ENCODE measurements around the gene SUCO. TPM values are rescaled to one million over a fixed set of nuclear protein-coding genes. Genes with fewer than 3 reads are reported as not detected.

Gene SUCO
- total RNA-seq, 1 experiment from 2014 or later: 37.7 TPM

DNA sequence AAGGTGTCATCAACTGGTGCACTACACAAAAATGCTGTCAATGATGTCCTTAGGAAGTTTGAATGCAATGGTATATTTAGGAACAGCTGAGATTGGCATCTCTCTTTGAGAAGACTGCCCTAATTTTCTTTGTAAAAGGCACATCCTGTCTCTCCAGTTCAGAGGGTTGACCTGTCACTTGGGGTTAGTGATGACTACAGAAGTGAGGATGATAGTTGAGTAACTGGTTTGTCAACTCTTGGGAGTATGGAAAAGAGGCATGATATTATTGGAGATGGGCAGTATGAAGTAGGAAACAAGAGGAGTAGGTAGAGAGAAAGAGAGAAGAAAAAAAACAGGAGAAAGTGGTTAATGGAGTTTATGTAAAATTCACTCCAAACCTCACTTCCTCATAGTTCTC, 48.7 kb upstream of the SUCO start:
- no peak overlapping the region for H2AK5ac ChIP-seq (ENCODE audit: insufficient read length, low read length)
- no peak overlapping the region for H3K4me2 ChIP-seq (ENCODE audit: insufficient read depth, insufficient read length, low read length)
- no peak overlapping the region for H2BK20ac ChIP-seq (ENCODE audit: low read depth, low read length, poor library complexity, severe bottlenecking)
- no peak overlapping the region for H3K56ac ChIP-seq (ENCODE audit: insufficient read length, low read depth, low read length)
- H3K23me2 ChIP-seq (ENCODE audit: insufficient read length, low read depth, low read length, poor library complexity, severe bottlenecking): no peaks in the 10 kb centered on the region
- H2BK120ac ChIP-seq (ENCODE audit: low read depth, low read length, poor library complexity, severe bottlenecking): no peak overlapping the region
- no peak overlapping the region for H3K9ac ChIP-seq (ENCODE audit: extremely low read depth, insufficient read length, low read length)
- no peak overlapping the region for H3T11ph ChIP-seq (ENCODE audit: low read length)
- H3K79me1 ChIP-seq (ENCODE audit: insufficient read depth, low read depth, low read length, poor library complexity, severe bottlenecking): no peaks in the 10 kb centered on the region
- Mint-ChIP-seq H3K9me3 (no peaks in the 10 kb centered on the region), H3K4me1 (peaks cover 4% of the 10 kb centered on the region in 2 experiments; a peak in 3 of 4 replicates), H3K27me3 (ENCODE audit: low read depth) (no peaks in the 10 kb centered on the region; the same call in 1 of the 2 replicates), H3K27ac (no peak overlapping the region), H3K4me3 (no peak overlapping the region), H3K36me3 (ENCODE audit: insufficient read depth in 1 of 3, low read depth in 3 of 3) (no peaks in the 10 kb centered on the region)
- no peaks in the 10 kb centered on the region for H4K20me1 ChIP-seq (ENCODE audit: control insufficient read depth, insufficient read depth, insufficient read length)
- no peak overlapping the region for H2BK5ac ChIP-seq (ENCODE audit: insufficient read length, low read length)
- H3K27me3 ChIP-seq (ENCODE audit: insufficient read depth, low read length): no peaks in the 10 kb centered on the region
- no peak for DNase-seq
- H4K8ac ChIP-seq (replicated peaks; ENCODE audit: insufficient read length, low read depth, low read length): no peak overlapping the region
- no peak overlapping the region for H3K14ac ChIP-seq (ENCODE audit: insufficient read depth, low read length)
- no peak overlapping the region for H4K91ac ChIP-seq (ENCODE audit: insufficient read length, low read depth, low read length)
- H3K4me1 ChIP-seq (ENCODE audit: insufficient read depth, low read length): no peaks in the 10 kb centered on the region
- no peak overlapping the region for H2BK12ac ChIP-seq (ENCODE audit: insufficient read length, low read depth, low read length)
- no peak overlapping the region for H3K23ac ChIP-seq (ENCODE audit: insufficient read length, low read depth, low read length)
- H3K27ac ChIP-seq (ENCODE audit: insufficient read length, low read depth, low read length): no peak overlapping the region
- H3K18ac ChIP-seq (ENCODE audit: insufficient read length, low read depth, low read length): no peak overlapping the region
- H4K5ac ChIP-seq (ENCODE audit: insufficient read length, low read depth, low read length): no peak overlapping the region
- no peak overlapping the region for H3K4ac ChIP-seq (ENCODE audit: low read depth, low read length)
- TF ChIP-seq, protein P1, sequence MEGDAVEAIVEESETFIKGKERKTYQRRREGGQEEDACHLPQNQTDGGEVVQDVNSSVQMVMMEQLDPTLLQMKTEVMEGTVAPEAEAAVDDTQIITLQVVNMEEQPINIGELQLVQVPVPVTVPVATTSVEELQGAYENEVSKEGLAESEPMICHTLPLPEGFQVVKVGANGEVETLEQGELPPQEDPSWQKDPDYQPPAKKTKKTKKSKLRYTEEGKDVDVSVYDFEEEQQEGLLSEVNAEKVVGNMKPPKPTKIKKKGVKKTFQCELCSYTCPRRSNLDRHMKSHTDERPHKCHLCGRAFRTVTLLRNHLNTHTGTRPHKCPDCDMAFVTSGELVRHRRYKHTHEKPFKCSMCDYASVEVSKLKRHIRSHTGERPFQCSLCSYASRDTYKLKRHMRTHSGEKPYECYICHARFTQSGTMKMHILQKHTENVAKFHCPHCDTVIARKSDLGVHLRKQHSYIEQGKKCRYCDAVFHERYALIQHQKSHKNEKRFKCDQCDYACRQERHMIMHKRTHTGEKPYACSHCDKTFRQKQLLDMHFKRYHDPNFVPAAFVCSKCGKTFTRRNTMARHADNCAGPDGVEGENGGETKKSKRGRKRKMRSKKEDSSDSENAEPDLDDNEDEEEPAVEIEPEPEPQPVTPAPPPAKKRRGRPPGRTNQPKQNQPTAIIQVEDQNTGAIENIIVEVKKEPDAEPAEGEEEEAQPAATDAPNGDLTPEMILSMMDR (conservative IDR thresholded peaks at IDR 0.05): no peak
- no peaks in the 10 kb centered on the region for H3K79me2 ChIP-seq (ENCODE audit: insufficient read depth, low read length)
- H2AFZ ChIP-seq (ENCODE audit: low read length): no peak overlapping the region
- no peak overlapping the region for H2BK15ac ChIP-seq (ENCODE audit: low read depth, low read length)
- no peaks in the 10 kb centered on the region for H3K9me3 ChIP-seq (ENCODE audit: control insufficient read depth, low read depth, low read length)

Measured in H9 (cell line).